ENCODE data around the gene NARF.

GRCh38 chr17:82507631-82508175 is 49.2 kb downstream of the NARF start:
- no peak for TF ChIP-seq RFX5 (IDR thresholded peaks at IDR 0.05)
- no peak for TF ChIP-seq MAZ (IDR thresholded peaks at IDR 0.05; ENCODE audit: borderline replicate concordance, low read depth, low read length)
- no peak for TF ChIP-seq CTCF (IDR thresholded peaks at IDR 0.05)
- TF ChIP-seq MAX (IDR thresholded peaks at IDR 0.05) = no peak
